IgD-negative memory B cell (primary cell): ENCODE measurements around the gene FAM78A. TPM values are rescaled to one million over a fixed set of nuclear protein-coding genes. Genes with fewer than 3 reads are reported as not detected.
A peak's percentile ranks its signal among the peaks of the same experiment; 100 is the strongest.

Experiments
- H3K27ac Mint-ChIP-seq, 3 donors: one replicate each; pipeline ENCODE4 v1.8.0; 2020 to 2022; ENCODE audit warnings: mild to moderate bottlenecking in 3 of 3, mixed read lengths in 3 of 3, moderate library complexity in 1 of 3
- H3K27me3 Mint-ChIP-seq: one replicate; pipeline ENCODE4 v1.8.0; 2021; ENCODE audit warnings: mixed read lengths
- H3K36me3 Mint-ChIP-seq: one replicate; pipeline ENCODE4 v1.8.0; 2020; ENCODE audit warnings: mild to moderate bottlenecking, mixed read lengths
- H3K4me1 Mint-ChIP-seq, 3 donors: one replicate each; pipeline ENCODE4 v1.8.0; 2020 to 2022; ENCODE audit warnings: mixed read lengths in 3 of 3, mild to moderate bottlenecking in 1 of 3
- H3K4me3 Mint-ChIP-seq, 4 donors: one replicate each; pipeline ENCODE4 v1.8.0; 2020 to 2022; ENCODE audit warnings: mild to moderate bottlenecking in 4 of 4, mixed read lengths in 4 of 4, moderate library complexity in 3 of 4
- H3K9me3 Mint-ChIP-seq, 3 donors: one replicate each; pipeline ENCODE4 v1.8.0; 2020 to 2021; ENCODE audit warnings: mixed read lengths in 3 of 3, mild to moderate bottlenecking in 1 of 3
- polyA plus RNA-seq: library from polyadenylated mRNA; unstranded; fragments of 300-500 nt; fragmentation: Illumina TruSeq; gene quantifications from one replicate; pipeline ENCODE4 v1.2.3, GENCODE V29; 2021

Gene FAM78A
- polyA plus RNA-seq, 1 donor from 2014 or later: 18.3 TPM

DNA sequence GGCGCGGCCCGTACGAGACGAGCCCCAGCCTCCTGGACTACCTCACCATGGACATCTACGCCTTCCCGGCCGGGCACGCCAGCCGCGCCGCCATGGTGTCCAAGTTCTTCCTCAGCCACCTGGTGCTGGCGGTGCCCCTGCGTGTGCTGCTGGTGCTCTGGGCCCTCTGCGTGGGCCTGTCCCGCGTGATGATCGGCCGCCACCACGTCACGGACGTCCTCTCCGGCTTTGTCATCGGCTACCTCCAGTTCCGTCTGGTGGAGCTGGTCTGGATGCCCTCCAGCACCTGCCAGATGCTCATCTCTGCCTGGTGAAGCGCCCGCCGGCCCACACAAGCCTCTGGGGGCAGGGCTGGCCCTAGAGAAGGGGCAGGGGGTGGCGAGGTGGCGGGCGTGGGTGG is 31.7 kb upstream of the FAM78A start:
- Mint-ChIP-seq H3K4me1 (peaks cover 0 to 6% (median 0%) of the 10 kb centered on the region in 3 donors), H3K9me3 (peaks cover 0 to 1% (median 0%) of the 10 kb centered on the region in 3 donors), H3K27ac (no peak overlapping the region), H3K36me3 (no peaks in the 10 kb centered on the region), H3K27me3 (peaks cover 2% of the 10 kb centered on the region), H3K4me3 (no peak overlapping the region)

DNA sequence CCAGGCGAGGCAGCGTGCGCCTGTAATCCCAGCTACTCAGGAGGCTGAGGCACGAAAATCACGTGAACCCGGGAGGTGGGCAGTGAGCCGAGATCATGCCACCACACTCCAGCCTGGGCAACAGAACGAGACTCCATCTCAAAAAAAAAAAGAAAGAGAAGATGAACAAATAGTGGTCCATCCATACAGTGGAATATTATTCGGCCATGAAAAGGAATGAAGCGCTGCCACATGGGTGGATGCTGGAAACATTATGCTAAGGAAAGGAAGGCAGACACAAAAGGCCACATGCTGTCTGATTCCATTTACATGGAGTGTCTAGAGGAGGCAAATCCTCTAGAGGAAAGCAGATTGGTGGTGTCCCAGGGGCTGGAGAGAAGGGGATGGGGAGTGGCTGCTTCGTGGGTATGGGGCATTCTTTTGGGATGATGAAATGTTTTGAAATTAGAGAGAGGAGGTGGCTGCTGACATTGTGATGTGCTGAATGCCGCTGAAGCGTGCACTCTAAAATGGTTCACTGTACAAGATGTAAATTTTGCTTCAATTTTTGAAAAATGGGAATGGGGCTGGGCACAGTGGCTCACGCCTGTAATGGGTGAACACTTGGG is 30.2 kb upstream of the FAM78A start:
- no peak overlapping the region for H3K4me3 Mint-ChIP-seq
- H3K27me3 Mint-ChIP-seq: peaks cover 2% of the 10 kb centered on the region
- H3K36me3 Mint-ChIP-seq: no peaks in the 10 kb centered on the region
- no peaks in the 10 kb centered on the region for H3K9me3 Mint-ChIP-seq
- H3K27ac Mint-ChIP-seq: no peak overlapping the region
- H3K4me1 Mint-ChIP-seq: peaks cover 0 to 6% (median 0%) of the 10 kb centered on the region in 3 donors

- no peaks in the 10 kb centered on the region for H3K9me3 Mint-ChIP-seq
- no peaks in the 10 kb centered on the region for H3K4me1 Mint-ChIP-seq
- no peak overlapping the region for H3K27ac Mint-ChIP-seq
- H3K27me3 Mint-ChIP-seq: peaks cover 2% of the 10 kb centered on the region
- no peaks in the 10 kb centered on the region for H3K36me3 Mint-ChIP-seq
- peak overlapping the region in 1 of 4 donors; percentile 37 for H3K4me3 Mint-ChIP-seq
Measured at GRCh38 chr9:131304676-131305355, 28.5 kb upstream of the FAM78A start.

DNA sequence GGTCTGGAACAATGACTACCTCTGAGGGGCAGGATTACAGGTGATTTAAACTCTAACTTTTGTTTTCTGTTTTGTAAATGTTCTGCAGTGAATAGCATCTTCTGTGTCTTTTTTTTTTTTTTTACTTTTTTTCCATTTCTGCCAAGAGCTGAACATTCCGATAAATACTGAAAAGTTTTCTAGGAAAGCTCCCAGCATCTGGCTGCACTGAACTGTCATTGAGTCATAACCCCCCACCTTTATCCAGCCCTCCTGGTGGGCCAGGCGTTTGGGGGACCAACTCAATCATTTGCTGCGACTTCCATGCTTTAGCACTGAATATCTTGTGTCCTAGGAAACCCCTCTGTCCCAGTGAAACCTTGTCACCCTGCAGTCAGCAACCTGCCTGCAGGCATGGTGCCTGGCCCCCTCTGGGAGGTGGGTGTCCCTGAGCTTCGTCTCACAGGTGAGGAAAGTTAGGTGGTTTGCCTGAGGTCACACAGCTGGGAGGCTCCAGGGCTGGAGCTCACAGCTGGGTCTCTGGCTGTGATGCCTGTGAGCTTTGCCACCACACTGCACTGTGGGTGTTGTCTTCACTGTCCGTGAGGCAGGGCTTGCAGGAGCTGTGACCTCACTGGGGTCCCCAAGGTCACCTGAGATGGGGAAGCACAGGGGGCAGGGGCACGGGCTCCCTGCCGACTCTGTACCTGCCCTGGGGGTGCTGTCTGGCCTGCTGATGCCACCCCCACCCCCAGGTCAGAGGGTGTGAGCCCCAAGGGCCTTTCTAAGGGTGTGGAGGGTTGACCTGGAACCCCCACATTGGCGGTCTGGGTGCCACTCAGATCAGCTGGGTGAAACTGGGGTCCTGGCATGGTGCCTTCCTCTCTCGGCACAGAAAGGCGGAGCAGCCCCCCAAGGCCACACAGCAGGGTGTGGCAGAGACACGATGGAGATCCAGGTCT is 27.3 kb upstream of the FAM78A start:
- H3K27me3 Mint-ChIP-seq: peaks cover 2% of the 10 kb centered on the region
- no peaks in the 10 kb centered on the region for H3K9me3 Mint-ChIP-seq
- no peaks in the 10 kb centered on the region for H3K4me1 Mint-ChIP-seq
- no peaks in the 10 kb centered on the region for H3K36me3 Mint-ChIP-seq
- no peak overlapping the region for H3K4me3 Mint-ChIP-seq
- H3K27ac Mint-ChIP-seq: peak overlapping the region in 1 of 3 donors; percentile 39

DNA sequence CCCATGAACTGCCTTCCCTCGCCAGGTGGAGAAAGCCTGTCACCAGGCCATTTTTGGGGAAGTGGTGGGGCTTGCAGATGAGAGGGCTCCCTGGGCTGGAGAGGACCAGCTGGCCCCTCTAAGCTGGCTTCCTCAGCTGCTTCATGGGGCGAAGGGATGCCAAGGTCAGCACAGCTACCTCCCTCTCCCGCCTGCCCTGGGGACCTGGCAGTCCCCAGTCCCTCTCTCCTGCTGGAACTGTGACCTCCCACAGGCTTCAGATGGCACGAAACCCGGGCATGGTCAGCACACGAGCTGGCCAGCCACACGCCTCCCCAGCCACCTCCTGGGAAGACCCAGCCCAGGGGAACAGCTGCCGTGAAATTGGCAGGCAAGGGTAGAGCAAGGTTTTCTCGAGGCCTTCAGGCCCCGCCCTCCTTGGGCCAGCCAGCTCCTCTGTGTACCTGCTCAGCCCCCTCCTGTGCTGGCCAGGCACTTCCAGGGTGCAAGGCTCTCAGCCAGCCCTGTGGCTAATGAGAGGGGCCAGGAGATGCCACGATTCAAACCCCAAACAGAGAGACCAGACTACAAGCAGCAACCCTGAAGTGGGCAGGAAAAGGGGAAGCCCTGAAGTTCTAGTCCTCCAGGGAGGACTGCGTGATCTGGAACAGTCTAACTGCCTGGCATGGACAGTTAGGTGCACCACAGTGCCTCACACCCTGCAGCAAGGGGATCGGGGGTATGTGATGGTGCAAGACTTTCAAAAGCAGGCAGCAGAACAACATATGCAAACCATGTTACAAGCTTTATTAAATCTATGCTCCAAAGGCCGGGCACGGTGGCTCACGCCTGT is 26.1 kb upstream of the FAM78A start:
- Mint-ChIP-seq H3K27ac (peak overlapping the region in 1 of 3 donors; percentile 39), H3K27me3 (peaks cover 2% of the 10 kb centered on the region), H3K9me3 (no peaks in the 10 kb centered on the region), H3K36me3 (no peaks in the 10 kb centered on the region), H3K4me1 (no peaks in the 10 kb centered on the region), H3K4me3 (no peak overlapping the region)

DNA sequence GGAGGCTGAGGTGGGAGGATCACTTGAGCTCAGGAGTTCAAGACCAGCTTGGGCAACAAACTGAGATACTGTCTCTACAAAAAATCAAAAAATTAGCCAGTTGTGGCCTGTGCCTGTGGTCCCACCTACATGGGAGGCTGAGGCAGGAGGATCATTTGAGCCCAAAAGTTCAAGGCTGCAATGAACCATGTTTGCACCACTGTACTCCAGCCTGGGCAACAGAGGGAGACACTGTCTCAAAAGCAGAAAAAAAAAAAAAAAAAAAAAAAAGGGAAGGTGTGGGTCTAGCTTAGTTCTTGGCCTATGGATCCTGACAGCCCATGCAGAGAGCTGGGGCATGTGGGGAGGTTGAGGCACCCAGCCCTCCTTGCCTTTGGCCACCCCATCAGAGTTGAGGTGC is 24.1 kb upstream of the FAM78A start:
- Mint-ChIP-seq H3K27ac (no peak overlapping the region), H3K4me3 (no peak overlapping the region), H3K27me3 (peaks cover 6% of the 10 kb centered on the region), H3K36me3 (no peaks in the 10 kb centered on the region), H3K9me3 (no peaks in the 10 kb centered on the region), H3K4me1 (no peaks in the 10 kb centered on the region)

- Mint-ChIP-seq H3K36me3 (no peaks in the 10 kb centered on the region), H3K9me3 (no peaks in the 10 kb centered on the region), H3K27ac (no peak overlapping the region), H3K4me3 (no peak overlapping the region), H3K27me3 (peaks cover 5% of the 10 kb centered on the region), H3K4me1 (no peaks in the 10 kb centered on the region)
Measured at GRCh38 chr9:131299961-131300347, 23.6 kb upstream of the FAM78A start.

DNA sequence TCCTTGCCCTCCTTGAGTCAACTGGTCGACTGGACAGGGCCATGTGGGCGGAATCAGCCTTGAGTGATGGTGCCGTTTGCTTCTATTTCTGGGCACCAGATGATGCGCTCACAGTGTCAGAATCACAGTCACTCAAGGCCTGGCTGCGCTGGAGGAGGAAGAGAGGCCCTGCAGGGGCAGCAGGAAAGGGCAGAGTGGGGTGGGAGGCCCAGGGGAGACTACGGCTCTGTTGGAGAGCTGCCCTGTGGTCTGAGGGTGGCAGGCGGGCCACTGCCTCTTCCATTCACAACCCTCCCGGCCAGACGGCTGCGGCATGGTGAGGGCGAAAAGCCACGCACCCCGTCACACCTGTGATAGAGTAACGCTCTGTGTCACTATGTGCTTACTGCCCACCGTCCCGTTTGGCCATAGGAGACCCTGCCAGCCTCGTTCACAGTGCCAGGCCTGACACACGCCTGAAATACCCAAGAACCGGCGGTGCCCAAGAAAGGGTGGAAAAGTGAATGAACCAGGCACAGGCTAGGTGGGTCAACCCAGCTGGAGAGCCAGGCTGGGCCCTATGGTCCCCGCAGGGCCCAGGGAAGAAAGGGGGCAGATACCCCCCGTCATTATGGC is 23.1 kb upstream of the FAM78A start:
- no peaks in the 10 kb centered on the region for H3K36me3 Mint-ChIP-seq
- no peaks in the 10 kb centered on the region for H3K9me3 Mint-ChIP-seq
- no peak overlapping the region for H3K4me3 Mint-ChIP-seq
- peaks cover 4% of the 10 kb centered on the region for H3K27me3 Mint-ChIP-seq
- no peaks in the 10 kb centered on the region for H3K4me1 Mint-ChIP-seq
- H3K27ac Mint-ChIP-seq: no peak overlapping the region

DNA sequence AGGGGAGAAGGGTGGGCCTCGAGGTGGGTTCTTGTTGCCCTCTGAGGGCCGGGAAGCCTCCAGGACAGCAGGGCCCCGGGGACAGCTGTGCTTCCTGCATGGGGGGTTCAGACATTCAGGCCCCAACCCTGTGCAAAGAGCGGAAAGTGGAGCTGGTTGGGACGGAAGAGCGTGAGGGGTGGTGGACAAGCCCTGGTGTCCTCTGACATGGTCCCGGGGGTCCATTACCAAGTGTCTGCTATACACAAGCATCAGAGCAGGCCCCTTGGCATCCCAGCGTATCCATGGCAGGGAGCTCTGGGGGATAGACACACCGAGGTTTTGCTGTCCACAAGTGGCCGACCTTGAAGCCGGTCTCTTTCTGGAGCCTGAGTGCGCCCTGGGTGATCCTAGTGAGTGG is 22.5 kb upstream of the FAM78A start:
- H3K9me3 Mint-ChIP-seq: no peaks in the 10 kb centered on the region
- no peaks in the 10 kb centered on the region for H3K4me1 Mint-ChIP-seq
- H3K4me3 Mint-ChIP-seq: no peak overlapping the region
- H3K27ac Mint-ChIP-seq: no peak overlapping the region
- H3K27me3 Mint-ChIP-seq: peaks cover 4% of the 10 kb centered on the region
- no peaks in the 10 kb centered on the region for H3K36me3 Mint-ChIP-seq

DNA sequence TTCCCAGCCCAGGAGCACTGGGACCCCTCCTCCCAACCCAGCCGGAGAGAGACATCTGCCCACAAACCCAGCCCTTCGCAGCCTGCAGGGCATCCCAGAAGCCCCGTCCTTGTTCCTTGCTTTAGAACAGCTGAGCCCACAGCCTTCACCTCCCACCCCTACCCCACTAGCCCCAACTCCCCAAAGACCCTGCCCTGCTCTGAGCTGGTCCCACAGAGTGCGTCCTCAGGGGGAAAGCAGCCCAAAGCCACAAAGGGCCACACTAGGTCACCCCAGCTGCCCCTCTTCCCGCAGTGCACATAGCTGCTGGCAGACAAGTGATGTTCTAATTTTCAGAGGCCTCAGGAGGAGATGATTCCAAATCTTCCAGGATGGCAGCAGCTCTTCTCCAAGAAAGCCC is 22.0 kb upstream of the FAM78A start:
- Mint-ChIP-seq H3K27ac (no peak overlapping the region), H3K4me1 (no peaks in the 10 kb centered on the region), H3K27me3 (peaks cover 4% of the 10 kb centered on the region), H3K9me3 (no peaks in the 10 kb centered on the region), H3K36me3 (no peaks in the 10 kb centered on the region), H3K4me3 (no peak overlapping the region)

- Mint-ChIP-seq H3K27ac (no peak overlapping the region), H3K4me3 (no peak overlapping the region), H3K27me3 (peaks cover 4% of the 10 kb centered on the region), H3K9me3 (no peaks in the 10 kb centered on the region), H3K36me3 (no peaks in the 10 kb centered on the region), H3K4me1 (no peaks in the 10 kb centered on the region)
Measured at GRCh38 chr9:131297903-131298302, 21.6 kb upstream of the FAM78A start.

DNA sequence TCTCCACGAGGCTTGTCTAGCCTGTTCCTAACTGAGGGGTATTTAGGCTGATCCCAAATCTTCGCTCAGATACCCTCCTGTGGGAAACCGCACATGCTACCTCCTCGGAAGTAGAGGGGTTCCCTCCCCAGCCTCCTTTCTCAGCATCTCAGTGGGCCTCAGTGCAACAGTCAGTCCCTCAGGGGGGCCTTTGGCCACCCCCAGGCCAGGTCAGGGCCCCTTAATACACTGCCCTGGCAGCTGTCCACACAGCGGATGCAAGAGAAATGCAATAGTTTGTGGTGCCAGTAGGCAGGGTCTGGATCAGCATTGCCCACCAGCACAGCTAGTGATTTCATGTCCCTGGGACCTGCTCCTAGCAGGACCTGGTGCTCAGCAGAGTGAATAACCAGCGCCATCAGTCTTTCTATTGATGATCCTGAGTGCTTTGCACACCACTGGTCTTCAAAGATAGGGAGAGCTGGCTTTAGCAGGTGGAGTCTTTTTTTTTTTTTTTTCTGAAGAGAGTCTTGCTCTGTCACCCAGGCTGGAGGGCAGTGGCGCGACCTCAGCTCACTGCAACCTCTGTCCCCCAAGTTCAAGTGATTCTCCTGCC is 20.7 kb upstream of the FAM78A start:
- no peaks in the 10 kb centered on the region for H3K9me3 Mint-ChIP-seq
- H3K36me3 Mint-ChIP-seq: no peaks in the 10 kb centered on the region
- no peak overlapping the region for H3K27ac Mint-ChIP-seq
- H3K4me1 Mint-ChIP-seq: peaks cover 0 to under 1% (median 0%) of the 10 kb centered on the region in 3 donors
- H3K4me3 Mint-ChIP-seq: no peak overlapping the region
- H3K27me3 Mint-ChIP-seq: peaks cover 4% of the 10 kb centered on the region

GRCh38 chr9:131296460-131296859 is 20.1 kb upstream of the FAM78A start:
- Mint-ChIP-seq H3K4me1 (peaks cover 0 to 3% (median 0%) of the 10 kb centered on the region in 3 donors), H3K9me3 (no peaks in the 10 kb centered on the region), H3K27me3 (peaks cover 4% of the 10 kb centered on the region), H3K36me3 (no peaks in the 10 kb centered on the region), H3K4me3 (no peak overlapping the region), H3K27ac (no peak overlapping the region)

DNA sequence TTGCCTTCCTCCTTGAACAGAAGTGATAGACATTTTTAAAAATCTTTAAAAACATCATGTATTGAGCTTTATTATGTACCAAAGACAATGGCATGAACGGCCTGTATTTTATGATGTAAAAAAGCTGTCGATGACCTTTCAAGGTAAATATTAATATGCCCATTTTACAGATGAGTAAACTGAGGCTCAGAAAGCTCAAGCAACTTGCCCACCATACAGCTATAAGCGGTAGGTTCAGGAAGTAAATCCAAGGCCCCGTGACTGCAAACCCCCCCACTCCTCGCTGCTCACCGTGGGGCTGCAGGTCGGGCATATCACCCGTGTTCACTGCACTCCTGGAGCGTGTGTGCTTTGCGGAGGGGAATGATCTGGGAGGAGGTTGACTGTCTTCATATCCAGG is 16.6 kb upstream of the FAM78A start:
- Mint-ChIP-seq H3K27ac (no peak overlapping the region), H3K36me3 (no peaks in the 10 kb centered on the region), H3K4me3 (no peak overlapping the region), H3K9me3 (no peaks in the 10 kb centered on the region), H3K4me1 (peaks cover 0 to 3% (median 0%) of the 10 kb centered on the region in 3 donors), H3K27me3 (peaks cover 4% of the 10 kb centered on the region)
